Esophagus squamous epithelium (tissue), 5 donors: ENCODE results near the gene HJV. TPM values are rescaled to one million over a fixed set of nuclear protein-coding genes. Genes with fewer than 3 reads are reported as not detected.

ENCODE experiments used
- DNase-seq: peaks from one replicate; lab custom pipeline; 2025; lab: John Stamatoyannopoulos, UW
- H3K27ac ChIP-seq, 4 donors: fragments of 200-600 bp; sonication (generic); one replicate each; pipeline ENCODE4 v1.5.1; 2016 to 2019; ENCODE audit warnings: mild to moderate bottlenecking in 1 of 4
- H3K27me3 ChIP-seq, 4 donors: fragments of 200-600 bp; sonication (generic); 1 replicate in 3 of 4; 2 replicates in 1 of 4; pipeline versions ENCODE4 v1.5.1 to v1.6.0; 2017 to 2021; ENCODE audit warnings: antibody characterized with exemption in 1 of 4
- H3K36me3 ChIP-seq, 3 donors: fragments of 200-600 bp; sonication (generic); one replicate each; pipeline ENCODE4 v1.5.1; 2016 to 2019
- H3K4me1 ChIP-seq, 3 donors: fragments of 200-600 bp; sonication (generic); one replicate each; pipeline ENCODE4 v1.5.1; 2017 to 2019
- H3K4me3 ChIP-seq, 4 donors: fragments of 200-600 bp; sonication (generic); 1 replicate in 3 of 4; 2 replicates in 1 of 4; pipeline ENCODE4 v1.5.1; 2016 to 2019; ENCODE audit warnings: mild to moderate bottlenecking in 2 of 4, moderate library complexity in 1 of 4
- H3K9me3 ChIP-seq, 3 donors: fragments of 200-600 bp; sonication (generic); one replicate each; pipeline ENCODE4 v1.5.1; 2016 to 2019
- POLR2A ChIP-seq, 4 donors: fragments of 450-650 bp; IDR thresholded peaks; one replicate each; pipeline ENCODE4 v1.6.1; 2017; ENCODE audit warnings: antibody characterized with exemption in 4 of 4, mild to moderate bottlenecking in 4 of 4, moderate library complexity in 3 of 4
- WGBS, 2 donors: methylation state at CpG; one replicate each; pipeline ENCODE4 v1.1.5; 2018; 5-methylcytosine and 5-hydroxymethylcytosine counted together
- intact Hi-C: fragments of 100-400 bp; cut with DNase I; formaldehyde crosslinking; loops from one replicate; pipeline ENCODE4 v1.15.0; 2022
- total RNA-seq, 4 donors: library from RNA; depleted of rRNA; stranded (reverse); fragments of >200 nt; gene quantifications; one replicate each; pipeline ENCODE4 v1.1.0, GENCODE V29; 2016
- TF ChIP-seq, protein P1 (sequence below), 6 experiments: fragments of 450-650 bp in 4 of 6; fragments of 200-600 bp in 2 of 6; sonication (generic) in 2 of 6; IDR thresholded peaks; one replicate each; pipeline ENCODE4 v1.5.1; 2016 to 2019; ENCODE audit warnings: antibody characterized with exemption in 6 of 6, mild to moderate bottlenecking in 4 of 6, moderate library complexity in 4 of 6
- donor health status: DM: yes; HTN: yes; CAD: no.

The HJV gene
- total RNA-seq, 4 donors from 2014 or later = not detected

DNA sequence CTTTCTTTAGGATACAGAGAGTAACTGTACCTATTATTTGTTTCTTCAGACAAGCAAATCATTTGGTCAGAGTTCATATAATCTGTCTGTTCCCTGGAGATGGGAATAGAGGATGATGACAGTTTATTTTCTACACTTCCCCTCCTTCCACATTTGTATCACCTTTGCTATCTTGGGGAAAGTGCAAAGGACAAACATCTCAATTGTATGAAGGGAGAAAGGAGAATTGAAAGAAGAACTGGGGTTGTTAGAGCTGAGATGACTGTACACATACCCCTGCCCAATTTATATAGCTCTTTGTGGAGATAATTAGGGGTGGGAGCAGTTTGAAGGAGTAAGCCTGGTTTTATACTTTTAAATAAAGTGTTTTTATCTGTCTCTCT lies 43.1 kb downstream of the HJV start:
- no peaks in the 10 kb centered on the region for H3K9me3 ChIP-seq
- H3K4me1 ChIP-seq = peaks cover 46 to 66% (median 56%) of the 10 kb centered on the region in 3 donors
- DNase-seq = no peak
- peak overlapping the region; percentile 90 to 98 (median 96) for H3K27ac ChIP-seq
- peak overlapping the region in 3 of 4 donors; percentile 24 to 51 (median 28) for H3K4me3 ChIP-seq
- TF ChIP-seq, protein P1, sequence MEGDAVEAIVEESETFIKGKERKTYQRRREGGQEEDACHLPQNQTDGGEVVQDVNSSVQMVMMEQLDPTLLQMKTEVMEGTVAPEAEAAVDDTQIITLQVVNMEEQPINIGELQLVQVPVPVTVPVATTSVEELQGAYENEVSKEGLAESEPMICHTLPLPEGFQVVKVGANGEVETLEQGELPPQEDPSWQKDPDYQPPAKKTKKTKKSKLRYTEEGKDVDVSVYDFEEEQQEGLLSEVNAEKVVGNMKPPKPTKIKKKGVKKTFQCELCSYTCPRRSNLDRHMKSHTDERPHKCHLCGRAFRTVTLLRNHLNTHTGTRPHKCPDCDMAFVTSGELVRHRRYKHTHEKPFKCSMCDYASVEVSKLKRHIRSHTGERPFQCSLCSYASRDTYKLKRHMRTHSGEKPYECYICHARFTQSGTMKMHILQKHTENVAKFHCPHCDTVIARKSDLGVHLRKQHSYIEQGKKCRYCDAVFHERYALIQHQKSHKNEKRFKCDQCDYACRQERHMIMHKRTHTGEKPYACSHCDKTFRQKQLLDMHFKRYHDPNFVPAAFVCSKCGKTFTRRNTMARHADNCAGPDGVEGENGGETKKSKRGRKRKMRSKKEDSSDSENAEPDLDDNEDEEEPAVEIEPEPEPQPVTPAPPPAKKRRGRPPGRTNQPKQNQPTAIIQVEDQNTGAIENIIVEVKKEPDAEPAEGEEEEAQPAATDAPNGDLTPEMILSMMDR (IDR thresholded peaks at IDR 0.05) = no peak
- no peak for TF ChIP-seq POLR2A (IDR thresholded peaks at IDR 0.05)
- H3K27me3 ChIP-seq = no peaks in the 10 kb centered on the region
- peaks cover 0 to 4% (median 0%) of the 10 kb centered on the region in 3 donors for H3K36me3 ChIP-seq
- intact Hi-C loops = loop anchor here (2.0 kb wide), 1 partner anchor 28 kb away; no protein-coding TSS in a partner anchor

DNA sequence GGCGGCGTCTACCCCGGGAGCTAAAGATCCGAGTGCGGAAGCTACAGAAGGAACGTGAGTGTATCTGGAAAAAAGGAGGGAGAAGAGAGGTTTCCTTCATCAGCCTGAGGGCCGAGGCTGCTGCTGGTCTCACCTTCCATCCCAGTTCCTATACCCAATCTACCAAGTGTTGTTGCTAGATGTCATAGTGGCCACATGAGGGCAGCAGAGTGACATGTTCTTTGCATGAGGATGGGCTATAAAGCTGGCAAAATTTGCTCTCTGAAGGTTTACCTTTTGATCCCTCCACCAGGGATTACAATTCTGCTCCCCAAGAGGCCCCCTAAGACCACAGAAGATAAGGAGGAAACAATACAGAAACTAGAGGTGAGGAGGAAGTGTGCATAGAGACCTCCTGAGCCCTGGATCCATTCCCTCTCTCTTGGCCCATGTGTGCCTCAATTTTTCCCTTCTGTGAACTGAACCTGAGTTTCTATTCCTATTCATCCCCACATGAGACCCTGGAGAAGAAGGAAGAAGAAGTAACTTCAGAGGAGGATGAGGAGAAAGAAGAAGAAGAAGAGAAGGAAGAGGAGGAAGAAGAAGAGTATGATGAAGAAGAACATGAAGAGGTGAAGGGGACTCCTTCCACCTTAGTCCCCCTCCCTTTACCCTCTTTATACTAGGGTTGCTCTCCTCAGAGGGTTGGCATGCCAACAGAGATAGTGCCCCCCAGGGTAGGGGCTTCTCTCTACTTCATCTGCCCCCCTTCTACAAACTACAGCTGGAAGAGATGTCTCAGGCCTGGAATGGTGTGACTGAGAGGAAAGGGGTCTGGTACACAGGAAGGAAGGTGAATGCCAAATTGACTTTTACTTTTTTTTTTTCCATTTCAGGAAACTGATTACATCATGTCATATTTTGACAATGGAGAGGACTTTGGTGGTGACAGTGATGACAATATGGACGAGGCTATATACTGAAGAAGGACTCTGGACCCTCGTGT lies 43.8 kb downstream of the HJV start:
- DNase-seq = no peak
- TF ChIP-seq, protein P1 (IDR thresholded peaks at IDR 0.05) = peak; percentile 72 to 94 (median 93)
- TF ChIP-seq POLR2A (IDR thresholded peaks at IDR 0.05) = no peak
- Histone ChIP-seq H3K27me3 (no peaks in the 10 kb centered on the region), H3K36me3 (peaks cover 0 to 4% (median 0%) of the 10 kb centered on the region in 3 donors), H3K9me3 (no peaks in the 10 kb centered on the region), H3K4me3 (peak overlapping the region in 1 of 4 donors; percentile 44), H3K4me1 (peaks cover 39 to 59% (median 50%) of the 10 kb centered on the region in 3 donors), H3K27ac (peak overlapping the region; percentile 90 to 98 (median 96))
- intact Hi-C loops = loop anchor here (2.0 kb wide), 1 partner anchor 29 kb away; no protein-coding TSS in a partner anchor
- 15 to 20% methylated on average over 8 to 9 of the region's 9 CpGs for WGBS, 2 donors

DNA sequence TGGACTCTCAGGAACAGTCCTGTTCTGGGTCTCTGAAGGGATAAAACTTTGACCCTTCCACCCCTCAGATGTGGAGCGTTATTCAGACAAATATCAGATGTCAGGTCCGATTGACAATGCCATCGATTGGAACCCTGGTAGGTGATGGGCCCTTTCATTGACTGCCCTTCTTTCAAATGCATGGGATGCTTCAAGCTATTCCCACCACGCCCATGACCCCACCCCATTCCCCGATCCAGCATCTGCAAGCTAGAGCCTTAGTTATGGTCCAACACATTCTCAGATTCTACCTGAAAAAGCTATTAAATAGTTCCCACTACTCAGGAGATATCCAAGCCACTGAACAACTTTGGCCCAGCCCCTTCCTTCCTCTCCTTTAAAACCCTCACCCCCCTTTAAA lies 44.5 kb downstream of the HJV start:
- Histone ChIP-seq H3K9me3 (no peaks in the 10 kb centered on the region), H3K27ac (peak overlapping the region; percentile 90 to 98 (median 96)), H3K4me3 (no peak overlapping the region), H3K4me1 (peaks cover 34 to 52% (median 43%) of the 10 kb centered on the region in 3 donors), H3K36me3 (peaks cover 0 to 4% (median 0%) of the 10 kb centered on the region in 3 donors), H3K27me3 (no peaks in the 10 kb centered on the region)
- no peak for DNase-seq
- TF ChIP-seq, protein P1 (IDR thresholded peaks at IDR 0.05) = no peak
- no peak for TF ChIP-seq POLR2A (IDR thresholded peaks at IDR 0.05)
- 63 to 87% methylated on average over 5 of the region's 5 CpGs for WGBS, 2 donors
- intact Hi-C loops = no loop called here

DNA sequence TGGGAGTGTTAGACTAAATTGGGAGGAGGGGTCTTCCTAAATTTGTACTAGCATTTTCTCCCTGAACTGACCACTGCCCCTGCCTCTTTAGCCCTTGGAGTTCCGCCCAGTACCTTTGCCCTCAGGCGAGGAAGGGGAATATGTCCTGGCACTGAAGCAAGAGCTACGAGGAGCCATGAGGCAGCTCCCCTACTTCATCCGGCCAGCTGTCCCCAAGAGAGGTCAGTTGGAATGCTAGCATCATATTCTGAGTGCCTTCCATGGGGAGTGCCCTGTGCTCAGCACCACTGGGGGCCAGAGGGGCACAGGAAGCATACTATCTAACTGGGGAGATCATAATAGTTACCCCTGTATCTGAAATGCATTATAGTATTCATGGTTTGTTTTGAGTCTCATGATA lies 46.3 kb downstream of the HJV start:
- Histone ChIP-seq H3K4me1 (peaks cover 25 to 34% (median 26%) of the 10 kb centered on the region in 3 donors), H3K9me3 (no peaks in the 10 kb centered on the region), H3K27ac (no peak overlapping the region), H3K36me3 (peaks cover 0 to 4% (median 0%) of the 10 kb centered on the region in 3 donors), H3K27me3 (no peaks in the 10 kb centered on the region), H3K4me3 (no peak overlapping the region)
- intact Hi-C loops = no loop called here
- no peak for DNase-seq
- no peak for TF ChIP-seq POLR2A (IDR thresholded peaks at IDR 0.05)
- TF ChIP-seq, protein P1 (IDR thresholded peaks at IDR 0.05) = no peak
- 83 to 86% methylated on average over 2 to 3 of the region's 4 CpGs for WGBS, 2 donors

DNA sequence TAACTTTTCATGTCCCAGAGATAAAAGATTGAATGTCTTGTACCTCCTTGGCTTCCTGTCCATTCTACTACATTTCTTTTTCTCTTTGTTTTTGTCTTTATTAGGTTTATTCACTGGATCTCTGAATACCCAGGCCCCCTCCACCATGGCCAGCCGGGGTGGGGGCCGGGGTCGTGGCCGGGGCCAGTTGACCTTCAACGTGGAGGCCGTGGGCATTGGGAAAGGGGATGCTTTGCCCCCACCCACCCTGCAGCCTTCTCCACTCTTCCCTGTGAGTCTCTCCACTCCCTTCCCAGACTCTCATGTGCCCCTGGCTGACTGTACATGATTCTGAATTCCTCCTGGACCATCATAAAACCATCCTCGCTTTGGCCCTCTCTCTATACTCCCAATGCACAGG lies 46.8 kb downstream of the HJV start:
- H3K27ac ChIP-seq = no peak overlapping the region
- DNase-seq = no peak
- TF ChIP-seq, protein P1 (IDR thresholded peaks at IDR 0.05) = no peak
- TF ChIP-seq POLR2A (IDR thresholded peaks at IDR 0.05) = no peak
- intact Hi-C loops = no loop called here
- WGBS, 2 donors = 76 to 78% methylated on average over 7 of the region's 7 CpGs
- peaks cover 20 to 29% (median 21%) of the 10 kb centered on the region in 3 donors for H3K4me1 ChIP-seq
- H3K27me3 ChIP-seq = no peaks in the 10 kb centered on the region
- H3K36me3 ChIP-seq = peaks cover 0 to 4% (median 0%) of the 10 kb centered on the region in 3 donors
- H3K9me3 ChIP-seq = no peaks in the 10 kb centered on the region
- no peak overlapping the region for H3K4me3 ChIP-seq
